HepG2 (cell line): ENCODE measurements around the gene SEPTIN5. TPM values are rescaled to one million over a fixed set of nuclear protein-coding genes. Genes with fewer than 3 reads are reported as not detected.
A peak's percentile ranks its signal among the peaks of the same experiment; 100 is the strongest.

Source experiments
- ATAC-seq: fragments of 200-7000 bp; cut with Tn5 transposase; 3 replicates; pipeline ENCODE4 v1.9.1; 2020; ENCODE audit warnings: mild to moderate bottlenecking, moderate library complexity
- BruUV-seq: library from RNA; stranded (reverse); fragments of 400-500 nt; replicated peaks from 2 replicates; lab custom pipeline; 2021; lab: Mats Ljungman, UMichigan
- CTCF ChIA-PET: fragments of 300-600 bp; formaldehyde crosslinking; extraction: SDS; loops from one replicate; lab custom pipeline; 2021; ENCODE audit warnings: low total read pairs, inconsistent platforms, low intra/inter-chr PET ratio; lab: Yijun Ruan, JAX
- POLR2A ChIA-PET: fragments of 350-600 bp; sonication (Branson Sonifier 250); formaldehyde crosslinking; loops from one replicate; lab custom pipeline; 2020; ENCODE audit warnings: antibody characterized with exemption, inconsistent platforms; lab: Yijun Ruan, JAX
- DNase-seq: peaks from one replicate; pipeline ENCODE4 v3.0.0-alpha.2; 2015; ENCODE audit warnings: low spot score
- FAIRE-seq: peaks from 3 replicates; lab custom pipeline; 2011; peaks lifted over from hg19 to GRCh38; lab: Jason Lieb, UNC
- H2AFZ ChIP-seq: one replicate; pipeline ENCODE4 v1.6.1; 2011; ENCODE audit warnings: low read length, inconsistent platforms
- H3K27ac ChIP-seq: fragments of 300-600 bp; 3 replicates; pipeline ENCODE4 v1.8.0; 2011; ENCODE audit warnings: mixed run types, mild to moderate bottlenecking, mixed read lengths, low read length, inconsistent platforms; ENCODE audit not compliant: insufficient read depth; ENCODE audit errors: extremely low read length
- H3K27me3 ChIP-seq, 2 experiments: fragments of 200-600 bp in 1 of 2; 2 replicates in 1 of 2; 3 replicates in 1 of 2; pipeline versions ENCODE4 v1.6.0 to v1.8.0; 2011; ENCODE audit warnings: low read length in 2 of 2, mild to moderate bottlenecking in 2 of 2, moderate library complexity in 2 of 2, inconsistent platforms in 1 of 2; ENCODE audit not compliant: insufficient read depth in 2 of 2, control insufficient read depth in 1 of 2
- H3K36me3 ChIP-seq, 2 experiments: fragments of 200-600 bp in 1 of 2; replicated peaks in 1 of 2; 2 replicates in 1 of 2; 3 replicates in 1 of 2; pipeline versions ENCODE4 v1.5.1 to v1.8.0; 2011; ENCODE audit warnings: low read length in 2 of 2, inconsistent platforms in 1 of 2; ENCODE audit not compliant: insufficient read depth in 2 of 2, control insufficient read depth in 1 of 2
- H3K4me1 ChIP-seq: 2 replicates; pipeline ENCODE4 v1.5.1; 2012; ENCODE audit warnings: low read length, inconsistent platforms; ENCODE audit not compliant: insufficient read depth
- H3K4me2 ChIP-seq: 2 replicates; pipeline ENCODE4 v1.6.0; 2011; ENCODE audit warnings: low read depth, low read length, inconsistent platforms
- H3K4me3 ChIP-seq, 3 experiments: fragments of 200-600 bp in 1 of 3; sonication (generic), shearing (Covaris generic) in 1 of 3; replicated peaks in 1 of 3; 2 replicates each; pipeline ENCODE4 v1.5.1; 2011 to 2016; ENCODE audit warnings: low read length in 3 of 3, inconsistent platforms in 2 of 3, low read depth in 2 of 3, mild to moderate bottlenecking in 2 of 3, control low read depth in 1 of 3, mixed read lengths in 1 of 3; ENCODE audit not compliant: insufficient read depth in 1 of 3
- H3K79me2 ChIP-seq: one replicate; pipeline ENCODE4 v1.6.1; 2011; ENCODE audit warnings: low read length, inconsistent platforms; ENCODE audit not compliant: insufficient read depth
- H3K9ac ChIP-seq: 2 replicates; pipeline ENCODE4 v1.6.0; 2011; ENCODE audit warnings: mild to moderate bottlenecking, low read depth, low read length, inconsistent platforms; ENCODE audit not compliant: insufficient read depth
- H3K9me3 ChIP-seq: 2 replicates; pipeline ENCODE4 v1.5.1; 2012; ENCODE audit warnings: mild to moderate bottlenecking, low read length
- H4K20me1 ChIP-seq: 2 replicates; pipeline ENCODE4 v1.6.0; 2011; ENCODE audit warnings: inconsistent platforms, mild to moderate bottlenecking, low read length, moderate library complexity; ENCODE audit not compliant: insufficient read depth
- AHDC1 ChIP-seq: sonication (generic); formaldehyde crosslinking; IDR thresholded peaks from 2 replicates; pipeline ENCODE4 v1.5.1; 2020; ENCODE audit warnings: mild to moderate bottlenecking, missing genetic modification reagents, borderline replicate concordance
- EZH2 ChIP-seq: conservative IDR thresholded peaks from 2 replicates; pipeline ENCODE4 v1.6.1; 2012; ENCODE audit warnings: mild to moderate bottlenecking, low read depth, low read length, moderate library complexity
- KAT7 ChIP-seq: IDR thresholded peaks from 2 replicates; pipeline ENCODE4 v1.6.1; 2018; ENCODE audit warnings: borderline replicate concordance, missing compliant biosample characterization
- whole genome bisulfite sequencing: methylation state at CpG from one replicate; pipeline ENCODE4 v1.1.6; 2017; ENCODE audit warnings: low lambda C conversion rate; 5-methylcytosine and 5-hydroxymethylcytosine counted together
- in situ Hi-C: cut with HindIII; loops from 2 replicates; pipeline ENCODE4 v1.10.0; 2017; ENCODE audit warnings: low pct_unique_long_range_greater_than_20kb; ENCODE audit not compliant: extremely low pct_ligation_motif_present
- intact Hi-C: fragments of 100-400 bp; cut with micrococcal nuclease; formaldehyde crosslinking; loops from one replicate; pipeline ENCODE4 v1.10.0; 2022; ENCODE audit not compliant: unreplicated experiment
- polyA plus RNA-seq, 8 experiments: library from polyadenylated mRNA; depleted of rRNA in 3 of 8; stranded (reverse) in 7 of 8; unstranded in 1 of 8; fragments of >200 nt; fragmentation: Illumina TruSeq in 4 of 8; extraction: Trizol in 4 of 8; gene quantifications; 2 replicates each; pipeline versions ENCODE4 v1.2.1 to v1.2.3, GENCODE V29; 2011 to 2016; ENCODE audit warnings: low read depth in 4 of 8, missing spikeins in 1 of 8, mixed read lengths in 1 of 8; ENCODE audit not compliant: insufficient read depth in 1 of 8
- total RNA-seq, 5 experiments: library from RNA; depleted of rRNA; stranded (reverse); fragments of >200 nt; fragmentation: Illumina TruSeq; extraction: Trizol; gene quantifications; 2 replicates each; pipeline ENCODE4 v1.2.3, GENCODE V29; 2016; ENCODE audit warnings: low read depth in 1 of 5
- TF ChIP-seq, protein P1 (sequence below): sonication (generic); formaldehyde crosslinking; IDR thresholded peaks from 2 replicates; pipeline ENCODE4 v1.4.0; 2020; ENCODE audit warnings: missing genetic modification reagents; ENCODE audit errors: not compliant biosample characterization

SEPTIN5 gene
- total and polyA plus RNA-seq, 2 of the 13 experiments (the other 11 are each of a cell fraction or from before 2014, with no cell fraction given) = 0.33 TPM; not detected in 1

- no peak overlapping the region for H3K27ac ChIP-seq
- no peaks in the 10 kb centered on the region for H4K20me1 ChIP-seq
- BruUV-seq = no TSS peak
- FAIRE-seq = no peak
- no peaks in the 10 kb centered on the region for H3K36me3 ChIP-seq
- ChIA-PET POLR2A (no interaction called here), CTCF (no interaction called here)
- H3K9me3 ChIP-seq = no peaks in the 10 kb centered on the region
- H3K4me2 ChIP-seq = no peak overlapping the region
- no peak for DNase-seq
- H3K4me1 ChIP-seq = no peaks in the 10 kb centered on the region
- TF ChIP-seq EZH2 (no peak), AHDC1 (CRISPR knock-in tag) (no peak), KAT7 (no peak)
- TF ChIP-seq, protein P1, sequence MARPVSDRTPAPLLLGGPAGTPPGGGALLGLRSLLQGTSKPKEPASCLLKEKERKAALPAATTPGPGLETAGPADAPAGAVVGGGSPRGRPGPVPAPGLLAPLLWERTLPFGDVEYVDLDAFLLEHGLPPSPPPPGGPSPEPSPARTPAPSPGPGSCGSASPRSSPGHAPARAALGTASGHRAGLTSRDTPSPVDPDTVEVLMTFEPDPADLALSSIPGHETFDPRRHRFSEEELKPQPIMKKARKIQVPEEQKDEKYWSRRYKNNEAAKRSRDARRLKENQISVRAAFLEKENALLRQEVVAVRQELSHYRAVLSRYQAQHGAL (CRISPR knock-in tag) = no peak
- TF ChIP-seq, all 625 proteins: peak for 0
- H3K9ac ChIP-seq = no peak overlapping the region
- peaks cover 10 to 64% of the 10 kb centered on the region in 2 experiments for H3K27me3 ChIP-seq
- WGBS = 50% methylated on average over 2 of the region's 15 CpGs
- intact Hi-C loops = no loop called here
- no peak overlapping the region for H3K4me3 ChIP-seq
- in situ Hi-C loops = no loop called here
- no peak overlapping the region for H2AFZ ChIP-seq
- H3K79me2 ChIP-seq = no peaks in the 10 kb centered on the region
- peak; percentile 20; the same call in 1 of the 3 replicates for ATAC-seq
Measured at GRCh38 chr22:19689408-19689807, 24.9 kb upstream of the SEPTIN5 start.
